Measurements from ENCODE around the gene TECPR1.

The TECPR1 gene

DNA sequence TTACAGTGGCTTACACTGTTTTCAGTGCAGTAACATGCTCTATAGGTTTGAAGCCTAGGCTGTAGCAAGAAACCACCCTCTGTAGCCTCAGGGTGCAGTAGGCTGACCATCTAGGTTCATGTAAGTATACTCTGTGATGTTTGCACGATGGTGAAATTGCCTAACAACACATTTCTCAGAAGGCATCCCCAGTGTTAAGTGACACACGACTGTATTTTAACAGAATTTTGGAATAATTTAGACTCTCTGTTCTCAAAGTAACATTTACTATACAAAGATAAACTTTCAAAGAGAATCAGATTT lies 85.4 kb downstream of the TECPR1 start:
- DNase-seq (ENCODE audit: low spot score): no peak

DNA sequence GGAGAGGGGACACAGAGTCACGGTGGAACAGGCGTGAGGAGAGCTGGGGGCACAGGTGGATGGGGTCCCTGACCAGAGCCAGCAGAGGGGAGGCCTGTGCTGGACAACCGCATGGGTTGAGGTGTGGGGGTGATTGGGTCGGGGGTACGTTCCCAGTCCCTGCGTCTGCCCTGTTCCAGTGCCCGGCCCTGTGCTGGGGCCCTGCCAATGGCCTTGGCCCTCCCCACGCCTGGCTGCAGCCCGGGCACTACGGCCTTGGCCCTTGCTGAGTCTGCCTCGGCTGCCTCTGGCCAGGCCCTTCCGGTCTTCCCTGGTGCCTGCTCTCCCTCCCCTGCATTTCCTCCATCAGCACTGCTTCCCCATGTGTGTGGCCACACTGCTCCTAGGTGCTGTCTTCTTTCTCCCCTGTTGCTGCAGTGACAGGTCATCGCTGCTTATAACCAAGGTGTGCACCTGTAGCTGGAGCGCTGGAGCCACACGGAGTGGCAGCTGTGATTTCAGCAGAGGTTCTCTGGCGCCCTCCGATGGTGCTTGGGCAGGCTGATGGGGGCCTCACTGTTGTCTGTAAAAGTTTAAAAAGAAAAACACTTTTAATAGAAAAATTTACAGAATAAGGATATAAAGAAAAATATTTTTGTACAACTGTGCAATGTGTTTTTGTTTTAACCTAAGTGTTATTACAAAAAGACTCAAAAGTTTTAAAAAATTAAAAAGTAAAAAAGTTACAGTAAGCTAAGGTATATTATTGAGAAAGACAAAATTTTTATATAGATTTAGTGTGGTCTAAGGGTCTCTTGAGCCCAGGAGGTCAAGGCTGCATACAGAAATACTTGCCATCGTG lies 86.0 kb downstream of the TECPR1 start:
- DNase-seq (ENCODE audit: low spot score): no peak

Data from SK-N-DZ (cell line).